Measurements from ENCODE around the gene OTUD3.

DNA sequence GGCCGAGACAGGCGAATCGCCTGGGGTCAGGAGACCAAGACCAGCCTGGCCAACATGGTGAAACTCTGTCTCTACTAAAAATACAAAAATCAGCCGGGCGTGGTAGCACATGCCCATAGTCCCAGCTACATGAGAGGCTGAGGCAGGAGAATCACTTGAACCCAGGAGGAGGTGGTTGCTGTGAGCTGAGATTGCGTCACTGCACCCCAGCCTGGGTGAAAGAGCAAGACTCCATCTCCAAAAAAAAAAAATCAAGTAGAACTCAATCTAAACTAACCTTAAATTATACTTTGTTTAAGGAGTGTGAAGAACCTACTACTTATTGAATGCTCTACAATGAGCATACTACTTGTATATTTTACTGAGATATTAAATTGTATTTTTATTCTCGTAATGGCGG, 36.6 kb upstream of the OTUD3 start:
- TF ChIP-seq POLR2A (IDR thresholded peaks at IDR 0.05; ENCODE audit: low read depth, low read length) (no peak), RFX5 (IDR thresholded peaks at IDR 0.05; ENCODE audit: low read depth, low read length) (no peak), RAD21 (IDR thresholded peaks at IDR 0.05; ENCODE audit: low read length) (no peak), FOS (IDR thresholded peaks at IDR 0.05; ENCODE audit: low read depth, low read length) (no peak), MXI1 (IDR thresholded peaks at IDR 0.05; ENCODE audit: borderline replicate concordance, low read depth, low read length) (no peak), BHLHE40 (IDR thresholded peaks at IDR 0.05; ENCODE audit: low read depth, low read length) (no peak), MAFK (IDR thresholded peaks at IDR 0.05; ENCODE audit: low read depth, low read length) (no peak), SMC3 (IDR thresholded peaks at IDR 0.05; ENCODE audit: low read depth, low read length) (no peak), RCOR1 (IDR thresholded peaks at IDR 0.05; ENCODE audit: insufficient replicate concordance, low read length) (no peak)
- TF ChIP-seq, protein P1, sequence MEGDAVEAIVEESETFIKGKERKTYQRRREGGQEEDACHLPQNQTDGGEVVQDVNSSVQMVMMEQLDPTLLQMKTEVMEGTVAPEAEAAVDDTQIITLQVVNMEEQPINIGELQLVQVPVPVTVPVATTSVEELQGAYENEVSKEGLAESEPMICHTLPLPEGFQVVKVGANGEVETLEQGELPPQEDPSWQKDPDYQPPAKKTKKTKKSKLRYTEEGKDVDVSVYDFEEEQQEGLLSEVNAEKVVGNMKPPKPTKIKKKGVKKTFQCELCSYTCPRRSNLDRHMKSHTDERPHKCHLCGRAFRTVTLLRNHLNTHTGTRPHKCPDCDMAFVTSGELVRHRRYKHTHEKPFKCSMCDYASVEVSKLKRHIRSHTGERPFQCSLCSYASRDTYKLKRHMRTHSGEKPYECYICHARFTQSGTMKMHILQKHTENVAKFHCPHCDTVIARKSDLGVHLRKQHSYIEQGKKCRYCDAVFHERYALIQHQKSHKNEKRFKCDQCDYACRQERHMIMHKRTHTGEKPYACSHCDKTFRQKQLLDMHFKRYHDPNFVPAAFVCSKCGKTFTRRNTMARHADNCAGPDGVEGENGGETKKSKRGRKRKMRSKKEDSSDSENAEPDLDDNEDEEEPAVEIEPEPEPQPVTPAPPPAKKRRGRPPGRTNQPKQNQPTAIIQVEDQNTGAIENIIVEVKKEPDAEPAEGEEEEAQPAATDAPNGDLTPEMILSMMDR (conservative IDR thresholded peaks at IDR 0.05; ENCODE audit: low read depth, low read length): no peak

Measured in IMR-90 (cell line).